ENCODE data around the gene METTL4. TPM values are rescaled to one million over a fixed set of nuclear protein-coding genes. Genes with fewer than 3 reads are reported as not detected.

Gene METTL4
- total RNA-seq, 1 experiment from 2014 or later: 20.3 TPM

- no peak for DNase-seq
- Mint-ChIP-seq H3K9me3 (ENCODE audit: low read depth, unreplicated experiment) (peaks cover 3% of the 10 kb centered on the region), H3K27me3 (ENCODE audit: unreplicated experiment) (no peaks in the 10 kb centered on the region), H3K36me3 (ENCODE audit: insufficient read depth, unreplicated experiment) (peaks cover 30% of the 10 kb centered on the region), H3K27ac (ENCODE audit: unreplicated experiment) (no peak overlapping the region), H3K4me1 (ENCODE audit: low read depth, unreplicated experiment) (peaks cover 6% of the 10 kb centered on the region), H3K4me3 (ENCODE audit: low read depth, unreplicated experiment) (no peak overlapping the region)
- intact Hi-C loops (cut with micrococcal nuclease; ENCODE audit: unreplicated experiment): no loop called here
- BruUV-seq (replicated peaks): no TSS peak
- TF ChIP-seq CTCF (IDR thresholded peaks at IDR 0.05; ENCODE audit: unreplicated experiment): no peak
- CTCF ChIA-PET: no interaction called here
Observed at GRCh38 chr18:2597639-2598038, 26.3 kb upstream of the METTL4 start.

- no peaks in the 10 kb centered on the region for H3K9me3 Mint-ChIP-seq (ENCODE audit: low read depth, unreplicated experiment)
- CTCF ChIA-PET: no interaction called here
- DNase-seq: no peak
- peaks cover 53% of the 10 kb centered on the region for H3K36me3 Mint-ChIP-seq (ENCODE audit: insufficient read depth, unreplicated experiment)
- peak overlapping the region; percentile 99 for H3K27ac Mint-ChIP-seq (ENCODE audit: unreplicated experiment)
- intact Hi-C loops (cut with micrococcal nuclease; ENCODE audit: unreplicated experiment): no loop called here
- no peak for TF ChIP-seq CTCF (IDR thresholded peaks at IDR 0.05; ENCODE audit: unreplicated experiment)
- no TSS peak for BruUV-seq (replicated peaks)
- H3K4me3 Mint-ChIP-seq (ENCODE audit: low read depth, unreplicated experiment): no peak overlapping the region
- peaks cover 42% of the 10 kb centered on the region for H3K4me1 Mint-ChIP-seq (ENCODE audit: low read depth, unreplicated experiment)
- no peaks in the 10 kb centered on the region for H3K27me3 Mint-ChIP-seq (ENCODE audit: unreplicated experiment)
Observed at GRCh38 chr18:2590303-2590702, 19.0 kb upstream of the METTL4 start.

- peaks cover 53% of the 10 kb centered on the region for H3K36me3 Mint-ChIP-seq (ENCODE audit: insufficient read depth, unreplicated experiment)
- no peak for TF ChIP-seq CTCF (IDR thresholded peaks at IDR 0.05; ENCODE audit: unreplicated experiment)
- no peaks in the 10 kb centered on the region for H3K27me3 Mint-ChIP-seq (ENCODE audit: unreplicated experiment)
- intact Hi-C loops (cut with micrococcal nuclease; ENCODE audit: unreplicated experiment): loop anchor here (5.0 kb wide), 1 partner anchor 68 kb away; the partner anchor contains the start of gene SMCHD1
- H3K4me3 Mint-ChIP-seq (ENCODE audit: low read depth, unreplicated experiment): peak overlapping the region; percentile 51
- BruUV-seq (replicated peaks): no TSS peak
- H3K9me3 Mint-ChIP-seq (ENCODE audit: low read depth, unreplicated experiment): no peaks in the 10 kb centered on the region
- DNase-seq: no peak
- CTCF ChIA-PET: interaction anchor here (0.7 to 1.0 kb wide), 3 partner anchors 15 to 66 kb away, joined by 3 to 4 read pairs (median 3); partner anchors contain the start of gene SMCHD1
- H3K27ac Mint-ChIP-seq (ENCODE audit: unreplicated experiment): peak overlapping the region; percentile 99
- peaks cover 42% of the 10 kb centered on the region for H3K4me1 Mint-ChIP-seq (ENCODE audit: low read depth, unreplicated experiment)
Observed at GRCh38 chr18:2589345-2590068, 18.2 kb upstream of the METTL4 start.

GRCh38 chr18:2588666-2589344 is 17.5 kb upstream of the METTL4 start:
- peaks cover 48% of the 10 kb centered on the region for H3K36me3 Mint-ChIP-seq (ENCODE audit: insufficient read depth, unreplicated experiment)
- intact Hi-C loops (cut with micrococcal nuclease; ENCODE audit: unreplicated experiment): loop anchor here (5.0 kb wide), 1 partner anchor 68 kb away; the partner anchor contains the start of gene SMCHD1
- peak overlapping the region; percentile 51 for H3K4me3 Mint-ChIP-seq (ENCODE audit: low read depth, unreplicated experiment)
- peak overlapping the region; percentile 99 for H3K27ac Mint-ChIP-seq (ENCODE audit: unreplicated experiment)
- DNase-seq: no peak
- CTCF ChIA-PET: interaction anchor here (0.7 to 1.0 kb wide), 3 partner anchors 15 to 67 kb away, joined by 3 to 4 read pairs (median 3); partner anchors contain the start of gene SMCHD1
- H3K27me3 Mint-ChIP-seq (ENCODE audit: unreplicated experiment): no peaks in the 10 kb centered on the region
- BruUV-seq (replicated peaks): TSS peak; percentile 94
- no peak for TF ChIP-seq CTCF (IDR thresholded peaks at IDR 0.05; ENCODE audit: unreplicated experiment)
- peaks cover 42% of the 10 kb centered on the region for H3K4me1 Mint-ChIP-seq (ENCODE audit: low read depth, unreplicated experiment)
- no peaks in the 10 kb centered on the region for H3K9me3 Mint-ChIP-seq (ENCODE audit: low read depth, unreplicated experiment)
